PC-3 (cell line): ENCODE measurements around the gene RAB31. TPM values are rescaled to one million over a fixed set of nuclear protein-coding genes. Genes with fewer than 3 reads are reported as not detected.

ENCODE experiments used
- ATAC-seq: fragments of 200-7000 bp; cut with Tn5 transposase; 2 replicates; pipeline ENCODE4 v1.9.1; 2020; ENCODE audit warnings: mild to moderate bottlenecking, moderate library complexity
- BruUV-seq: library from RNA; stranded (reverse); fragments of 400-500 nt; replicated peaks from 2 replicates; lab custom pipeline; 2021; lab: Mats Ljungman, UMichigan
- CTCF ChIA-PET: fragments of 300-600 bp; sonication (Branson Sonifier 250); formaldehyde crosslinking; loops from one replicate; lab custom pipeline; 2022; ENCODE audit warnings: antibody characterized with exemption; lab: Charles Lee
- POLR2A ChIA-PET: fragments of 300-600 bp; sonication (Branson Sonifier 250); formaldehyde crosslinking; loops from one replicate; lab custom pipeline; 2022; ENCODE audit warnings: antibody characterized with exemption; ENCODE audit not compliant: unreplicated experiment; lab: Charles Lee
- DNase-seq: peaks from one replicate; pipeline ENCODE4 v3.0.0-alpha.2; 2015
- H2AFZ ChIP-seq: fragments of 300-600 bp; sonication (generic); 2 replicates; pipeline ENCODE4 v1.6.0; 2016; ENCODE audit warnings: antibody characterized with exemption, low read length
- H3F3A ChIP-seq: fragments of 300-600 bp; sonication (generic); one replicate; pipeline ENCODE4 v1.6.0; 2017; ENCODE audit warnings: antibody characterized with exemption, low read length, control low read depth, mild to moderate bottlenecking; ENCODE audit not compliant: unreplicated experiment
- H3K27ac ChIP-seq: fragments of 300-600 bp; sonication (generic); 2 replicates; pipeline ENCODE4 v1.5.1; 2016; ENCODE audit warnings: mild to moderate bottlenecking, low read length
- H3K27me3 ChIP-seq: fragments of 300-600 bp; sonication (generic); 2 replicates; pipeline ENCODE4 v1.6.1; 2016; ENCODE audit warnings: low read length, mixed read lengths
- H3K36me3 ChIP-seq: fragments of 300-600 bp; sonication (generic); 2 replicates; pipeline ENCODE4 v1.6.1; 2016; ENCODE audit warnings: low read depth, mixed run types, low read length, mixed read lengths
- H3K4me1 ChIP-seq: fragments of 300-600 bp; sonication (generic); 2 replicates; pipeline ENCODE4 v1.5.1; 2016; ENCODE audit warnings: low read length; ENCODE audit not compliant: insufficient read depth
- H3K4me2 ChIP-seq: fragments of 300-600 bp; sonication (generic); 2 replicates; pipeline ENCODE4 v1.6.0; 2016; ENCODE audit warnings: low read length
- H3K4me3 ChIP-seq: fragments of 300-600 bp; sonication (generic); 2 replicates; pipeline ENCODE4 v1.5.1; 2016; ENCODE audit warnings: mild to moderate bottlenecking, low read length, mixed read lengths
- H3K79me2 ChIP-seq: fragments of 300-600 bp; sonication (generic); 2 replicates; pipeline ENCODE4 v1.6.1; 2017; ENCODE audit warnings: low read length, mixed read lengths
- H3K9ac ChIP-seq: fragments of 300-600 bp; sonication (generic); 2 replicates; pipeline ENCODE4 v1.6.0; 2016; ENCODE audit warnings: mild to moderate bottlenecking, low read length
- H3K9me2 ChIP-seq: fragments of 300-600 bp; sonication (generic); replicated peaks from 2 replicates; pipeline ENCODE4 v1.6.1; 2016; ENCODE audit warnings: mixed run types, low read length, mixed read lengths
- H3K9me3 ChIP-seq: fragments of 300-600 bp; sonication (generic); 2 replicates; pipeline ENCODE4 v1.6.1; 2016; ENCODE audit warnings: low read length, mixed read lengths
- H4K20me1 ChIP-seq: fragments of 300-600 bp; sonication (generic); 2 replicates; pipeline ENCODE4 v1.6.1; 2016; ENCODE audit warnings: low read length, mixed read lengths
- CTCF ChIP-seq: fragments of 300-600 bp; sonication (generic); conservative IDR thresholded peaks from 2 replicates; pipeline ENCODE4 v1.5.1; 2017; ENCODE audit warnings: antibody characterized with exemption, low read depth, mild to moderate bottlenecking, low read length
- EZH2 ChIP-seq: fragments of 300-600 bp; sonication (generic); IDR thresholded peaks from one replicate; pipeline ENCODE4 v1.6.1; 2017; ENCODE audit warnings: antibody characterized with exemption, mild to moderate bottlenecking, low read length; ENCODE audit not compliant: unreplicated experiment
- EZH2phosphoT487 ChIP-seq: fragments of 300-600 bp; sonication (generic); IDR thresholded peaks from 2 replicates; pipeline ENCODE4 v1.6.1; 2018; ENCODE audit warnings: mild to moderate bottlenecking, antibody characterized with exemption, low read length, borderline replicate concordance
- intact Hi-C: fragments of 100-400 bp; cut with micrococcal nuclease; formaldehyde crosslinking; loops from 2 replicates; pipeline ENCODE4 v1.9.0; 2023
- total RNA-seq: library from RNA; depleted of rRNA; stranded (reverse); fragments of >200 nt; gene quantifications from 2 replicates; pipeline ENCODE4 v1.2.3, GENCODE V29; 2014

RAB31 gene
- total RNA-seq, 1 experiment from 2014 or later, result 3.8 TPM

DNA sequence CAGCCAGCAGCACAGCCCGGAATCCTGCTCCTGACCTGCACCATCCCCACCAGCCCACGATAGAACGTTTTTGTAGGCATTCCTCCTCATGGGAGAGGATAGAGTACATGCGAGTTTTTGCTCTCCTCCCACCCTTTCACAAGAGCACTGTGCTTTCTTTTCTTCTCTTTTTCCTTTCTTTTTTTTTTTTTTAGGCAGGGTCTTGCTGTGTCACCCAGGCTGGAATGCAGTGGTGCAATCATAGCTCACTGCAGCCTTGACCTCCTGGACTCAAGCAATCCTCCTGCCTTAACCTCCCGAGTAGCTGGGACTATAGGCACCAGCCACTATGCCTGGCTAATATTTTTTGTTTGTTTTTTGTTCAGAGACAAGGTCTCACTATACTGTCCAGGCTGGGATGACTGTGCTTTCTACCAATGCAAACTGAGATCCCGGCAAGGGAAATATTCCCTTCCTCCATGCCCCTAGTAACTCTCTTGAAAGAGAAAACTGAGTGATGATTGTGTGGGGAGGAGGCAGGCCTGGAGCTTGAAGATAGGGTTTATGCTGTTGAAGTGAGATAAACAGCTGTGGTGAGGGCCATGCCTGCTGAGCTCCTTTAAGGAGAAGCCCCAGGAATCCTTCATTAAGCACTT lies 95.1 kb downstream of the RAB31 start:
- intact Hi-C loops, result no loop called here
- Histone ChIP-seq H3K9me2 (no peaks in the 10 kb centered on the region), H4K20me1 (no peaks in the 10 kb centered on the region), H3K9me3 (no peaks in the 10 kb centered on the region), H3K36me3 (no peaks in the 10 kb centered on the region), H3K4me1 (peaks cover under 1% of the 10 kb centered on the region; the same call in 1 of the 2 replicates), H3K27ac (no peak overlapping the region), H3K9ac (no peak overlapping the region), H2AFZ (no peak overlapping the region), H3K4me3 (no peak overlapping the region), H3K4me2 (no peak overlapping the region), H3K79me2 (no peaks in the 10 kb centered on the region), H3F3A (no peaks in the 10 kb centered on the region), H3K27me3 (no peaks in the 10 kb centered on the region)
- ATAC-seq (no peak), DNase-seq (no peak)
- ChIA-PET POLR2A (interaction anchor here (0.7 kb wide), 1 partner anchor 110 kb away, joined by 4 read pairs; the partner anchor contains the start of gene VAPA), CTCF (no interaction called here)
- no peak for TF ChIP-seq EZH2phosphoT487
- TF ChIP-seq CTCF, result no peak
- no peak for TF ChIP-seq EZH2
- BruUV-seq, result no TSS peak

DNA sequence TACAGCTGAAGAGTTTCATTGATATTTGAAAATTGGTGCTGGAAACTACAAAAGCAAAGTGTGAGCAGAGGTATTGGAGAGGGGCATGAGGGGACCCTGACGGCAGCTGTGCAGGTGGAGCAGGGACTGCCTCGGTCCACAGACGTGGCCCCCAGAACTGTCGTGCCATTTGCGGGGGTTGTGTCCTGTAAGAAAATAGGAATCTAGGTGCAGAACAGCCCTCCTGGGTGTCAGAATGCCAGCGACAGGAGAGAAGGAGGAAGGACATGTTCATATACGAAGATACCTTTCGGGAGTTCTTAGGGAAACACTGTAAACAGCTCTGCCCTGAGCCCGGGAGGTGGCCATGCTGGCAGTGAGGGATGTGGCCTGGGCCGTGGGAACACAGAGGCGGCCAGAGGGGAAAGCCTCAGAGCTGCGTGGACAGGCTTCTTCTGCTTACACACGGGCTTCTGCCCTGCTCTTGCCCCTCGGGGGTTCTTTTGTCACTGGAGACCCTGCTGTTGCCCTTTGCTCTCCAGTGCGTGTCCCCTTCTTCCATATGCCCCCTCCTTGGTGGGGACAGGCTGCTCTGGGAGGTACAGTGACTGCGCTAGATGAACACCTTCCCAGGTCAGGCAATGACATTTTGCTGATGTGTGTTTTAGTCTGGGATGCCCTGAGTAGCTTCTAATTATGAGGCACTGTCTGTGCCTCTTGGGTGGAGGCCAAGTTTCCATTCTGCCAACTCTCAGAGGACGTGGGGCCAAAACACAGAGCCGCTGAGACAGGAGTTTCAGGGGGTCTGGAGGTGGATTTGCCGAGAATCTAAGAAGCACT lies 95.8 kb downstream of the RAB31 start:
- peak overlapping the region; percentile 41; the same call in 1 of the 2 replicates for H2AFZ ChIP-seq
- peaks cover 8% of the 10 kb centered on the region for H3K4me1 ChIP-seq
- peak; percentile 18 for ATAC-seq
- no peak overlapping the region for H3K27ac ChIP-seq
- no peaks in the 10 kb centered on the region for H3F3A ChIP-seq
- H4K20me1 ChIP-seq, result no peaks in the 10 kb centered on the region
- H3K4me2 ChIP-seq, result peak overlapping the region; percentile 24
- BruUV-seq, result no TSS peak
- POLR2A ChIA-PET, result no interaction called here
- CTCF ChIA-PET, result interaction anchor here (0.9 to 1.0 kb wide), 2 partner anchors 148 to 191 kb away, joined by 3 to 5 read pairs; no protein-coding TSS in a partner anchor
- H3K27me3 ChIP-seq, result no peaks in the 10 kb centered on the region
- no peaks in the 10 kb centered on the region for H3K36me3 ChIP-seq
- H3K9me3 ChIP-seq, result no peaks in the 10 kb centered on the region
- no peaks in the 10 kb centered on the region for H3K9me2 ChIP-seq
- intact Hi-C loops, result no loop called here
- no peak for TF ChIP-seq EZH2
- TF ChIP-seq EZH2phosphoT487, result no peak
- TF ChIP-seq CTCF, result no peak
- no peak overlapping the region for H3K9ac ChIP-seq
- H3K79me2 ChIP-seq, result no peaks in the 10 kb centered on the region
- peak; percentile 19 for DNase-seq
- H3K4me3 ChIP-seq, result no peak overlapping the region; the same call in 1 of the 2 replicates
